ENCODE measurements around the gene ABLIM1.

The ABLIM1 gene

DNA sequence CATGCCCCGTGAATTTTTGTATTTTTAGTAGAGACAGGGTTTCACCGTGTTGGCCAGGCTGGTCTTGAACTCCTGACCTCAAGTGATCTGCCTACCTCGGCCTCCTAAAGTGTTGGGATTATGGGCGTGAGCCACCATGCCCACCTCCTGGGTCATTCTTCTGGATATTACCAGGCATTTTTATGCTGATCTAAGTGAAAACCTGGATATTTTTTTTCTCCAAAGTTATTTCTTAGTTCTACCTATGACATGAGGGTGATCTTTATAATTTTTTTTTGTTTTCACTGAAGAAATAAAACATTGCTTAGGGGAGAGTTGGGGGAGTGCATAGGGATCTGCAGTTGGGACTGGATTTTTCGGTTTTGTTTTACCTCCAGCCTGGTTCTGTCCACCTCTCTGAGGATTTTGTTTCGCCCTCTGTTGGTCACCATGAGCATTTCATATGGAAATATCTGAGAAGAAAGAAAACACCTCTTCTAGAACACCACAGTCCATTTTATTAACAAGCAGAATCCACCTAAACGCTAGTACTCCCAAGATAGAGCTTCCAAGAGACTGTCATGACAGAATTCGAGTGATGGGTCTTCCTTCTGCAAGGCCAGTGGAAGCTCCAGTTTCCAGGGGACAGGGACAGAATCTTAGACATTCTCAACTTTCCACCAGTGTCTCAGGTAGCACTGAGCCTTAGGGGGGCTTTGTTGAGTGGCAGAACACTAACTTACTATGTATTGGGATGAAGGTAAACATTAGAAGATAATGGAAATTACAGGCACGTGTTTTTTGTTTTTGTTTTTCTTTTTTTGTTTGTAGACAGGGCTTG is 220.4 kb downstream of the ABLIM1 start:
- DNase-seq = peak; percentile 24

DNA sequence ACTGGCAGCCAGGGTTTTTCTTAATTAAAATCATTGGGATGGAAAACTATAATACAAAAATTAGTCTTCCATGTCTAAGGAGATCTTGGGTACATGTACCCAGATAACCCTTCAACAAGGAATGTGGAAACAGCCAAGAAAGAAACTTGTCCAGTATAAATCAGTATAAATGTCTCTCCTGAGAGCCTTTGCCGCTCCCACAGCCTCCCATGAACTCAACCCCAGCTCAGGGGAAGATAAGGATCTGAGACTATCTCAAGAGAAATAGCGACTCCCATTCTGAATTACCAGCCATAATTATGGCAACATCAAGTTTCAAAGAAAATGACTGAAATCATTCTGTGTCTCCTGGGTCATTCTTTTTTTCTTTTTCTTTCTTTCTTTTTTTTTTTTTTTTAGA is 221.1 kb downstream of the ABLIM1 start:
- DNase-seq = no peak

DNA sequence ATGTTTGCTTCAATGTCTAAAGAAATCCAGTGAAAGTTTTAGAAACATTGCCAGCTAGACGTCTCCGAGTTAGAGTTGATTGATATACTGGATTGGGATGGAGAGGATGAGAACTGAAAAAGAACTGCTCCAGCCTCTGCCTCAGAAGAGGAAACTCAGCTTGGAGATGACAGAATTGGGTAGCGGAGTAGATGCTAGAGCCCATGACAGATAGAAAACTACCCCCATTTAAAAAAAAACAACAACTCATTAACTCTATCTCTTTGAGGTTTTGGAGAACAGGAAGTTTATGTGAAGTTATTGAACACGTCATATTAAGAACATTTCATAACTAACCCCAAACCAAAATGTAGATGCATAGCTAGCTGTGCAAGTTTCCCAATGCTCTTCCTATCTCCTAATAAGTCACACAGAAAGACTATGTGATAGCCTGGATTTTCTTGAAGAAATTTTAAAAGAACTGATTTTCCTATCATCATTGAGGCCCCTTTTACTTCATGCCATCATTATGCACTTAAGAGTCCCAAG is 225.4 kb downstream of the ABLIM1 start:
- DNase-seq = no peak

DNA sequence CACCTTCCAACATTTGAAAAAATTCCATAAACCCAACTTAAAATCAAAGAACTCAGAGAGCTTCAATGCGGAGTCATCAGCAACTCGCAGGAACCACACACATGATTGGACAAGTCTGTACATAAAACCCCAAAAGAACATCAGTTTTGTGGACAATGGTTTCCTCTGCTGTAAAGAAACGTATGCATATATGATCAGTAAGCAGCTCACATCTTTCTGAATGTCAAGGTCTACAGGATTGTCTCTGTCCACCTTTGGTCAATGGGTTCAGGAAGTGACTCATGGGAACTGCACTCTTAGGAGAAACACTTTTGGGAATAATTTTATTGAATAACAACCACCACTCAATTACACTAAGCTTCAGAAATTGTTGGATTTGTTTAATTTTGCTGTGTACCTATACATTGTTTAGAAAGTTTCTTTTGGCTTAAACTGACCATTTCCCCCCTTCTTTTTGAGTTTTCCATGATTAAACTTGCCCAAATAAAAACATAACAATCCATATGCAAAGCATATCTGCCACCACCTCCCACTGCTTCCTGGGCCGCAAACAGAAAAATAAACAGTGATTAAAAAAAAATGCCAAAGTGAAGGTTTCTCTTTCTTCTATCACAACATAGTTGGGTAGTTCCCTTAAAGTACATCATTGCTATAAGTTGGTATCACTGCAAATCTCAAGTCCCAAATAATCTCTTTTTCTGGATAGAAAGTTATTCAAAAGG is 226.5 kb downstream of the ABLIM1 start:
- DNase-seq = no peak

DNA sequence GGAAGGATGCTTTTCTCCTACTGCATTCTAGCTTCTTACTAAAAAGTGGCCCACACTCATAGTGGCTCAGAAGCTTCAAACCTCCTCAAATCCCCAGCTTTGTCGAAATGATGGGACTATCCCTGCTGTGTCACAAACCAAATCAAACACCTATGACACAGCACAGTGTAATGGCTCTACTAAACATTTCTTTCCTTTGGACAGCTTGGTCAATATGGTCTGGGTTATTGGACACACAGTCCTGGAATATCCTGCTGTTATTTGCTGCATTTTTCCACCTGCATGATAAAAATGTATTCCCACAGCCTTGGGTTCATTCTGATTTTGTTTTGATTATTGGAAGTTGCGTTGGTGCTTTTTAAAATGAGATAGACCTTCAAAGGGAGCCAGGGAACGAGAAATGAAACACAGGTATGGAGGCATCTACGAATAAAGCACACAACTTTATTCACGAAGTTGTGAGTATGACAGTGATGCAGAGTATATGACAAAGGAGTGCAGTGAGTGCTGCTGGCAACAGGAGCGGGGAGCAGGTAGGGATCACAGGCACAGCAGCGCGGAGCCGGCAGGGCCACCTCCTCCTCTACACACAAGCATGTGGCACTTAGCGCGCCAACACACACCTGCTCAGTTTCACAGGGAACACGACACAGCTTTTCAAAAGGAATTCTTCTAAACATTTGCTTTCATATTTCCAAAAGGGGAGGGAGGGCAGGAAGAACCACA is 227.2 kb downstream of the ABLIM1 start:
- DNase-seq = no peak

DNA sequence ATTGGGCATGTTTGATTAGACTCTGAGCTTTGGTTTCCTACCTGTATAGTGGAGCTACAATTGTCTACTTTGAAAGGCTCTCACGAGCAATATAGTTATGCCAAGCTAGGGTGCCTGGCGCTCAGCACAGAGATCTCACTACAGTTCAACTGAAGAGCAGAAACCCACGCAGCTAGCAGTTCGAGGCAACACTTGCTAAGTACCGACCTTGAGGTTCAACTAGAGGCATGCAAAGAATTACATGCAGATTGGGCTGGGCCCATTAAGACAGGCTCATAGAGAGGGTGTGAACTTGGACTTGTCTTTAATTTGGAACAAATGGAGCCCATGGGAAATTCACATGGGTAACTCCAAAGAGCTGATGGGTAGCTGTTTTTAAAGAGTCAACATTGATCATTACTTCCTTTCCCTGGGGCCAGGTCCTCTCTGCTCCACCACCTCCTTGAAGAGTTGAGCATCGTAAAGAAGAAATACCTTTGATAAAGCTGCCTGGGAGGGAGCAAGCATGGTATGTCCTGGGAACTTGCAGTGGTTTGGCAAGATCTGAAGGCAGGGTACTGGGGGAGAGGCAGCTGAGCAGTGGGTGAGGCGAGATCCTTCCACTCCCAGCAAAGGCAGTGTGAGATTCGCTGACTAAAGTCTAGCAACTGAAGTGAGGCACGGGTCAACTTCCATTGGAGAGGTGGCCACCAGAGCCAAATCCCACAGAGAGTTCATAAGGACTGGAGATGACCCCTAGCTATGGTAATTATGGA is 228.3 kb downstream of the ABLIM1 start:
- no peak for DNase-seq

DNA sequence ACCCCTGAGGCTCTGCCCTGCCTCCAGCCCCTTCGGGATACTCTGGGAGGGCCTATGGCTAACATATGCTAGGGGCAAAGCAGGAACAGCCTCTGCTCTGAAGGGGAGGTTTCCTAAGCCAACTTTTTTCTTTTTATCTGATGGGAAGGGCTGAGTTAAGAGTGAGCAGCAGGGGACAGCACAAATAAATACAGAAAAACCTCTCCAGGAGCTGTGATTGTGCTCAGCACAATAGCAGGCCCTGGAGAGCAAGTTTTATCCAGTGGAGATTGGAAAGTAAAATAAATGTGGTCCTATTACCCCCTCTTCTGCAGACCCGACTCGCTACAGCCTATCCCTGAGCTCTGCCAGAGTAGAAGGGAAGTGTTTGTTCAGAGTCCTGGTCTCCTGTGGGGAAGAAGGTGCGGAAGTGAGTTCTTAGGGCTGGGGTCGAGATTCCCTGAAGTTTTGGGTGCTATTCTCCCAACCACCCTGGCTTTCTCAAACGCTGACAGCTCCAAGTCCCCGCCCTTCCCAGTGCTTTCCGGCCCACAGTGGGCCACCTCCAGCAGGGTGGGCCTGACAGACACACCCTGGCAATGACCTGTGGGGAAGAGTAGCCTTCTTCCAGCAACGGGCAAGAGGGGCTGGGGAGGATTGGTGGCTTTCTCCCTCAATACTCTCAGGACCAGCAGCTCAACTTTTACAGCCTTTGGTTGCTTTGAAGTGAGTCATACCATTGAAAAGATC is 230.8 kb downstream of the ABLIM1 start:
- no peak for DNase-seq

DNA sequence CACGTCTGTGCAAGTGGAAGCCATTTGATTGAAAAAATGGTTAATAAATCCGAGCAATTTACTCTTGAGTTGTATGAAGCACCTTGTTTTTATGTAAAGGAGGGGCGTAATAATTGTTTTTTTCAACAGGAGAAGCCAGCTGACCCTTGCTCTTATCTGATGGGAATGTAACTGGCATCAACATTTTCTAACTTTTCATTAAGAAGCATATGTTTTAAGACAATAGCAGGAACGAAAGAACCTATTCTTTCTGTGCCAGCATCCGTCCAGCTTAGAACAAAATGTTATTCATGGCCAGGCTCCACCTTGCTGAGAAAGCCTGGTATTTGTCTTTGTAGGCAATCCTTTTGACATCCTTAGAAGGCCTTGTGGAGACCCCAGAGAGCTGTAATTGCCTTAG is 231.6 kb downstream of the ABLIM1 start:
- no peak for DNase-seq

DNA sequence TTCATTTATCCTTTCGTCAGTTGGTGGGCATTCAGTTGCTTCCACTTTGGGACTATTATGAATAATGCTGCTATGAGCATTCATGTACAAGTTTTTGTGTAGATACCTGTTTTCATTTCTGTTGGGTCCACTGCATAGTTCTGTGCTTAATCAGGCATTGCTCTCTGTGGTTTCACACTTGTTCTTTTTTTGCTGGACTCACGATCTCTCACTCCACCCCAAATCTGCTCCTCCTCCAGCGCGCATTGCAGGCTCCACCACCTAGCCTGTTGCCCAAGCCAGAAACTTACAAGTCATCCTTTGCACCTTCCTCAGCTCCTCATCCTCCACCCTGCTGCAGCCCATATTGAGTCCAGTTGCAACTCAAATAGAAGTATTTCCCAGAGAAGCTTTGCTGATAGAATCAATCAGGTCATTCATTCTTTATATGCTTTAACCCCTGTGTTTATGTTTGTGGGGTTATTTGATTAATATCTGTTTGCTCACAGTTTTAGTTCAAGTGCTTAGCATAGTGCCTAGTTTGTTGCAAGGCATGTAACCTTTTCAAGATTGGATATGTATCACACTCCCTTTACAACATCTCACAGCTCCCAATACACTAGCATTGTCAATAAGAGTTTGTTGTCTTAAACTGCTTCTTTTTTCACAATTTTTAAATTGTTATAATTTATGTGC is 237.1 kb downstream of the ABLIM1 start:
- DNase-seq = no peak

DNA sequence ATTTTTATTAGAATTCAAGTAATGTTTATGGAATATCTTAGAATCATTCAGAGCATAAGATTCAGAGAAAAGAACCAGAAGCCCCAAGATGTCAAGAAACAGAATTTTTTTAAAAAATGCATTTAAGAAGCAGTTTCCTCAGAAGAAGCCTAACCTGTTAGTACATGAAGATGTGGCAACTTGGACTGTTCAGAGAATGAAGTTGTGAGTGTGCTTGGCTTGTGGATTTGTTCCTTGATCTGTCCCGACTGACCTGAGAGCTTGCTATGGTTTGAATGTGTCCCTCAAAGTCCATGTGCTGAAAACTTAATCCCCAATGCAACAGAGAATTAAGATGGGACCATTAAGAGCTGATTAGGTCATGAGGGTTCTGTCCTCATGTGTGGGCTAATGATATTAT is 240.0 kb downstream of the ABLIM1 start:
- DNase-seq = no peak

DNA sequence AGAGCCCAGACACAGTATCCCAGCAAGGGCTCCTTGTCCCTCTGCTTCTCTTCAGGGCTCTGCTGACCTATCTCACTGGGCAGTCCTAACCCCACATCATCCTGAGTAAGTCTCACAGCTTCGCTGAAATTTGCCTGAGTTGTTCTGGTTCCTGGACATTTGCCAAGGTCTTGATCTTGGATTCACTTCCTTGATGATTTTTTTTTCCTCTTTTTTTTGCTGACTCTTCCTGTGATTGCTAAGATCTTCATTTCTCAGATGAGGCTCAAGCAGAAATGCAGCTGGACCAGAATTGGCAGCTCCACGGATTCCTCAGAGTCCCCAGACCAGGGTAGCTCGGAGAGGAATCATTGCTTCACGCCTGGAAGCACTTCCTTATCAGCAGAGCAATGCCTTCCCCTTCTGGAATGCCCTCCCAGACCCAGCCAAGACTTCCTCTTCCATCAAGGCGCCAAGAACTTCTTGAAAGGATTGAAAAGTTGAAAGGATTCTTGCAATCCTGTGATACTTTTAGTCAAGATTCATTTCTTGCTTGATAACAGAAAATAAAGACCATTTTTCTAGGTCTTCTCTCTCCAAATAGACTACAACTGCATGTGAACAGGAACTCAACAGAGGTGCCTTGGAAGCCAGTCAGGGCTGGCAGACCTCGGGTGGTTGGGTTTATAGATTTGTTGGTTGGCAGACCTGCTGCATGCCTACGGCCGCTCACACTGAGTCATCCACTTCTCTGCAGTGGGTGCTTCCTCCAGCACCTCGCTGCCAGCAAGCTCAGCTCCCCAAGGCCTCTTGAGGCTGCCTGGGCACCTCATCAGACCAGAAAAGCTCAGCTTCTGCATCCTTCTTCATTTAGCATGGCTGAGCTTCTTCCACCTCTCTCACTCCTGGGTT is 244.9 kb downstream of the ABLIM1 start:
- DNase-seq = no peak

DNA sequence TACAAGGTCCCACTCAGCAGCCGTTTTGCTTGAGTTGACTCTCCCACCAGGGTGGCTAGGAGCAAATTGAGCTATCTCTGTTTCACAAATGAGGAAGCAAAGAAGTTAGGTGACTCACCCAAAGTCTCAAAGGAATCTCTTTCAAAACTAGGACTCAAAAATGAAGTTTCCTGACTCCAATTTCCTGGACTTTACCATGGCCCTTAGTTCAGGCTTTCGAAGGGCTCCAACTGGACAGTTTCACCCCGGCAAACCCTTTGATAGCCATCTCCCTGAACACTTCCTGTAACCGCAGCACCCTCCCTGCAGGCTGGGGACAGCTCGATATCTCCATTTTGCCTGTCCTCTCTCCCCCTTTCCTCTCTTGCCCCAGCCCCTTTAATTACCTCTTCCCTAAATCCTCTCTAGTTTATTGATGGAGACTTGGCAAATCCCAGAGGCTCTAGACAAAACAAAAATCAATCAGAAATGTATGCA is 249.1 kb downstream of the ABLIM1 start:
- DNase-seq = peak; percentile 39

DNA sequence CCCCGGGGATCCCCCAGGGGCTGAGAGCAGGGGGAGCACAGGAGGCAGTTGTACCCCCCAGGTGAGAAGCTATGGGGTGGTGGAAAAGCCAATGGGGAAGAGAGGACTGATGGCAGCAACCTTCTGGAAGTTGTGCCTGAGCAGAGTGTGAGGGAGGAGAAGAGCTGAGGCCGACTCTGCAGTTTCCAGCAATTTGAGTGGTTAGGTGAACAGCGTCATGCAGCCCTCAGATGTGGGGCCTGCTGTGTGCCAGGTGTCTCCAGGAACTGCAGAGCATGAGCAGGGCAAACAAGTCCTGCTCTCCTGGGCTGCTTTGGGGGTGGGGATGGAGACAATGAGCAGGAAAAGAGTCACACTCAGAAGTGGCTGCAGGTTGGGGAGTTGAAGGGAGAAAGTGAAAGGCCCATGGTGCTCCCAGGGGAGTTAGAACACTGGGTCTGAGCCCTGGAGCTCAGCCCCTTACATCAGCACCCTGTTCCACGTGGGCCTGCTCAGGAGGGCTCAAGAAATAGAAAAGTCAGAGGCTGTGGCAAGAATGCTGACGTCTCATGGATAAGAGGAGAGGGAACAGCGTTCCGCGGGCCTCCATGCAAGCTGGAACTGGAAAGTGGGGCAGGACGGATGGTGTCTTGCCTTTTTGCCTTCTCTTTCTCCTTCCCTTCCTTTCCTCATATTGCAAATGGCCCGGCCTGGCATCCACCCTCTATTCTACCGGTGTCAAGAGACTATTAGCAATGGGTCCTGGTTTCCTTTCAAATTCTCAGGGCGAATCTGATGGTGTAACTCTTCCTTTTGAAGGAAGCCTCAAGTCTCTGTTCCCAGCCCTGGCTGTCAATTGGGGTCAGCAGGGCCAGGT is 249.7 kb downstream of the ABLIM1 start:
- no peak for DNase-seq

DNA sequence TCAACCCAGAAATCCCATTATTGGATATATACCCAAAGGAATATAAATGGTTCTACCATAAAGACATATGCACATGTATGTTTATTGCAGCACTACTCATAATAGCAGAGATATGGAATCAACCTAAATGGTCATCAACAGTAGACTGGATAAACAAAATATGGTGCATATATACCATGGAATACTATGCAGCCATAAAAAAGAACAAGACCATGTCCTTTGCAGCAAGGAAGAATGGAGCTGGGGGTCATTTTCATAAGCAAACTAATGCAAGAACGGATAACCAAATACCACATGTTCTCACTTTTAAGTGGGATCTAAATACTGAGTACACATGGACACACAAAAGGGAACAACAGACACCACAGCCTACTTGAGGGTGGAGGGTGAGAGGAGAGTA is 251.6 kb downstream of the ABLIM1 start:
- no peak for DNase-seq

DNA sequence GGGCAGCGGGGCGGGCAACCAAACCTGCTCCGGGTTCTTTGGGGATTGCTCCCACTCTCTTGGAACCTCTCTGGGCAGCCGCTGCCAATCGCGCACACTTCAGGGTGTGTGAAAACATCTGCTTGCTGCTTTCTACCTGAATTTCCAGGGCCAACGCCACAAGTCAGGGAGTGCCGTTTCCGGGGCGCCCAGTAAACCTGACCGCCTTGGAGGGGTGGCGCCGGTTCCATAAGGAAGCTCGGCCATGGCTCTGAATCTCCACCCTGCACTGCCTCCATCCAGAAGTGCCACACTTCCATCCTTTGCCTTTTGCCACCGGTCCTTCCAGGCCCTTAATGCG is 253.1 kb downstream of the ABLIM1 start:
- DNase-seq = no peak

DNA sequence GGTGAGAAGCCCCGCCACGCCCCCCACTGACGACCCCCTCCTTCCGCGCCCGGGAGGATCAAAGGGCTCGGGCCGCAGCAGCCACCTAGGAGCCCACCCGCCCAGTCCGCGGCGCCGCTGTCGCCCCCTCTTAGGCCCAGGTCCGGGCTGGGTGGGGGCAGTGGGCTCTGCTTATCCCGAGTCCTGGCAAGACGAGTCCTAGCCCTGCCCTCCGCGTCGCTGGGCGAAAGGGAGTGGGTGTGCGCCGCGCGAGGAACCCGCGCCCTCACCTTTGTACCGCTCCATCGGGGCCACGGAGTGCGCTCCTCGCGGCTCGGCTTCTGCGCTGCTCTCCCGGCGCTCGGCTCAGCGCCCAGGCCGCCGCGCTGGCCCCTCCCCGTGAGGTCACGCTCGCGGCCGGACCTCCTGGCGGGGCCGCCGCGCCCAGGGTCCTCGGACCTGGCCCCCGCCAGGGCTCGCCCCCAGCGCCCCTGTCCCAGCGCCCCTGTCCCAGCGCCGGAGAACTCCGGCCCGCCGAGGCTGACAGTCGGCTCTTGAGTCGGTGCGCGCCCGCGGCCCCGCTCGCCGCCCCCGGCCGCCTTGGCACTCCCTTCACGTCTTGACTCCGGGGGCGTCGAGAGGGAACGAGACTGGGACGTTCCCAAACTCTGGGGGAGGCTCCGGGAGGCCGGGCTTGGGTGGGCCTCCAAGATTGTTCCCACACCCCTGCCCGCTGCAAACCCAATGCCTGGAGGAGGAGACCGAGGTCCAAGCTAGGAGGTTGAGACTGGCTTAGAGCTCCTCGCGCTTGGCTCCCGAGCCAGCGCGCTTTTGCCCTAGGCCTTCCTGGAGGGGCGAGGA is 253.7 kb downstream of the ABLIM1 start, which contains the start of gene AFAP1L2:
AFAP1L2 (minus strand) TSS at position 332 of the 840 bp plus-strand sequence; CDS start at position 285, 47 bp downstream.
- DNase-seq = no peak

DNA sequence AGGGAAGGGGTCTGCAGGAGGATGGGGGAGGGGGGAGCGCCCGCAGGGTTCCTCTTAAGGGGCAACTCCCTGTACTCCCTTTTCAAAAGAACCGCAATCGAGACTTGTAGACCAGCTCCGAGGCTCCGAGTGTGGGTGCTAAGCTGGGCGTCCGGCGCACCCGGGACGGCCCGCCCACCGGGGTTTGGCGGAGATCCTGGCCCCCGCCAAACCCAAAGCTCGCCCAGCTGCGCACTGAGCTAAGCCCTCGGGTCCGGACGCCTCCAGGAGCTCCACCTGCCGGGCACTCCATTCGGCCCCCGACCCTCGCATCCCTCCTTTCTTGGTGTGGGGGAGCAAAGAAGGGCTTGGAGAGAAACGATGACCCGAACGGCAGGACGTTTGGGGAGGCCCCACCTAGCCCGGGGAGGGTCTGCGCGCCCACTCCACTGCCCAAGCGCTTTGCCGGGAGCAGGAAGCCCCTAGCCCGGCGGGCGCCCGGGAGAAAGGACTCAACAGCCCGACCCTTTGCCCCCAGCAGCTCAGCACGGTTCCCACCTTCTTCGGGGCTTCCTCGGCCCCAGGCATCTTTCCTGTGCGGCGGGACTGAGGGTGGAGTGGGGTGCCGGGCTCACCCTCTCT is 254.4 kb downstream of the ABLIM1 start:
- no peak for DNase-seq

Data from OCI-M1 (cell line).